Naive thymus-derived CD4-positive, alpha-beta T cell (primary cell): Measurements from ENCODE around the gene SLCO3A1. TPM values are rescaled to one million over a fixed set of nuclear protein-coding genes. Genes with fewer than 3 reads are reported as not detected.

Experiments used
- ATAC-seq: fragments of 150-1000 bp; cut with Tn5 transposase; 2 replicates; pipeline ENCODE4 v1.10.0; 2021; ENCODE audit warnings: mild to moderate bottlenecking, moderate library complexity
- CTCF ChIA-PET: fragments of 350-600 bp; sonication (Branson Sonifier 250); formaldehyde crosslinking; loops from one replicate; lab custom pipeline; 2021; ENCODE audit warnings: antibody characterized with exemption; lab: Charles Lee
- POLR2A ChIA-PET: fragments of 350-600 bp; sonication (Branson Sonifier 250); formaldehyde crosslinking; loops from one replicate; lab custom pipeline; 2021; ENCODE audit warnings: antibody characterized with exemption, inconsistent platforms; lab: Charles Lee
- DNase-seq, 9 donors: peaks; one replicate each; pipeline versions ENCODE4 v3.0.0 to v3.0.0-alpha.2; 2020 to 2022; ENCODE audit warnings: mixed read lengths in 1 of 9
- H3K27ac ChIP-seq: one replicate; pipeline ENCODE4 v1.7.0; 2013; ENCODE audit warnings: mild to moderate bottlenecking, low read depth, low read length, moderate library complexity
- H3K27me3 ChIP-seq, 2 donors: one replicate each; pipeline ENCODE4 v1.7.0; 2013; ENCODE audit warnings: low read length in 2 of 2, mild to moderate bottlenecking in 2 of 2, moderate library complexity in 2 of 2; ENCODE audit not compliant: control insufficient read depth in 2 of 2, insufficient read depth in 2 of 2
- H3K36me3 ChIP-seq, 3 experiments: 1 replicate in 2 of 3; 2 replicates in 1 of 3; pipeline ENCODE4 v1.7.0; 2013; ENCODE audit warnings: low read length in 3 of 3, mild to moderate bottlenecking in 3 of 3, moderate library complexity in 1 of 3; ENCODE audit not compliant: insufficient read depth in 3 of 3, control insufficient read depth in 2 of 3
- H3K4me1 ChIP-seq, 2 donors: one replicate each; pipeline ENCODE4 v1.7.0; 2013; ENCODE audit warnings: low read length in 2 of 2, mild to moderate bottlenecking in 2 of 2, moderate library complexity in 1 of 2; ENCODE audit not compliant: control insufficient read depth in 2 of 2, insufficient read depth in 2 of 2
- H3K4me3 ChIP-seq: 2 replicates; pipeline ENCODE4 v1.7.0; 2013; ENCODE audit warnings: mild to moderate bottlenecking, low read length
- H3K9me3 ChIP-seq, 3 experiments: 1 replicate in 2 of 3; 2 replicates in 1 of 3; pipeline ENCODE4 v1.7.0; 2013; ENCODE audit warnings: low read length in 3 of 3; ENCODE audit not compliant: control insufficient read depth in 2 of 3
- H3K27ac Mint-ChIP-seq, 9 donors: one replicate each; pipeline ENCODE4 v1.8.0; 2020 to 2022; ENCODE audit warnings: mixed read lengths in 9 of 9, mild to moderate bottlenecking in 8 of 9, moderate library complexity in 5 of 9, inconsistent platforms in 2 of 9
- H3K27me3 Mint-ChIP-seq, 5 donors: one replicate each; pipeline ENCODE4 v1.8.0; 2021 to 2022; ENCODE audit warnings: mixed read lengths in 5 of 5, mild to moderate bottlenecking in 1 of 5
- H3K36me3 Mint-ChIP-seq, 5 donors: one replicate each; pipeline ENCODE4 v1.8.0; 2020 to 2022; ENCODE audit warnings: mixed read lengths in 5 of 5, mild to moderate bottlenecking in 3 of 5, inconsistent platforms in 1 of 5
- H3K4me1 Mint-ChIP-seq, 7 donors: one replicate each; pipeline ENCODE4 v1.8.0; 2020 to 2022; ENCODE audit warnings: mixed read lengths in 7 of 7, mild to moderate bottlenecking in 3 of 7, inconsistent platforms in 1 of 7
- H3K4me3 Mint-ChIP-seq, 10 donors: one replicate each; pipeline ENCODE4 v1.8.0; 2020 to 2022; ENCODE audit warnings: mild to moderate bottlenecking in 10 of 10, mixed read lengths in 10 of 10, moderate library complexity in 6 of 10, inconsistent platforms in 2 of 10
- H3K9me3 Mint-ChIP-seq, 11 donors: one replicate each; pipeline ENCODE4 v1.8.0; 2020 to 2022; ENCODE audit warnings: mixed read lengths in 11 of 11, mild to moderate bottlenecking in 4 of 11, inconsistent platforms in 1 of 11, moderate library complexity in 1 of 11
- intact Hi-C, 2 donors: fragments of 100-400 bp; cut with micrococcal nuclease; formaldehyde crosslinking; loops; one replicate each; pipeline ENCODE4 v1.15.1; 2023
- polyA plus RNA-seq, 2 donors: library from polyadenylated mRNA; unstranded; fragments of 300-500 nt; fragmentation: Illumina TruSeq; gene quantifications; one replicate each; pipeline ENCODE4 v1.2.3, GENCODE V29; 2021
- total RNA-seq, 6 experiments: library from RNA in 5 of 6; stranded (reverse) in 5 of 6; gene quantifications; 1 replicate in 5 of 6; 2 replicates in 1 of 6; pipeline ENCODE4 v1.2.3 and lab custom pipeline; 2021 to 2026

SLCO3A1 gene
- total and polyA plus RNA-seq, 7 experiments from 2014 or later, result 15.4 to 69.1 (median 24.3) TPM

GRCh38 chr15:92047900-92048299 lies 194.4 kb downstream of the SLCO3A1 start:
- DNase-seq (no peak), ATAC-seq (no peak)
- peaks cover 0 to 32% (median 24%) of the 10 kb centered on the region in 7 donors for H3K4me1 Mint-ChIP-seq
- CTCF ChIA-PET, result interaction anchor here (0.6 kb wide), 1 partner anchor 200 kb away, joined by 3 read pairs; no protein-coding TSS in a partner anchor
- Histone ChIP-seq H3K36me3 (no peaks in the 10 kb centered on the region), H3K27ac (no peak overlapping the region), H3K9me3 (no peaks in the 10 kb centered on the region), H3K4me1 (peaks cover 0 to 4% of the 10 kb centered on the region in 2 donors), H3K27me3 (no peaks in the 10 kb centered on the region), H3K4me3 (no peak overlapping the region)
- H3K36me3 Mint-ChIP-seq, result no peaks in the 10 kb centered on the region
- POLR2A ChIA-PET, result no interaction called here
- H3K27ac Mint-ChIP-seq, result no peak overlapping the region
- H3K9me3 Mint-ChIP-seq, result no peaks in the 10 kb centered on the region
- H3K27me3 Mint-ChIP-seq, result no peaks in the 10 kb centered on the region
- H3K4me3 Mint-ChIP-seq, result no peak overlapping the region
- intact Hi-C loops, result no loop called here

DNA sequence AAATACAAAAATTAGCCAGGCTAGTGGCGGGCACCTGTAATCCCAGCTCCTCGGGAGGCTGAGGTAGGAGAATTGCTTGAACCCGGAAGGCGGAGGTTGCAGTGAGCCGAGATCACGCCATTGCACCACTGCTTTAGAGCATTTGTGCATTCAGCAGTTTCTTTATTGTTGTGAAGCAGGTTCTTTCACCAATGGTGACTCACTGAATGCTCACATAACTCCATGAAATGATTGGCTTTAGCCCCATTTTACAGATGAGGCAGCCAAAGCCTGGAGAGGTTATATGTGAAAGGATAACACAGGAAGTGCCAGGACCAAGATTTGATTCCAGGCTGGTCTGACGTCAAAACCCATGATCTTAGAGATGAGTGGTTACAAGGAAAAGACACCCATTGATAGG lies 195.2 kb downstream of the SLCO3A1 start:
- CTCF ChIA-PET, result interaction anchor here (0.6 kb wide), 1 partner anchor 38 kb away, joined by 4 read pairs; no protein-coding TSS in a partner anchor
- H3K27me3 ChIP-seq, result no peaks in the 10 kb centered on the region
- POLR2A ChIA-PET, result no interaction called here
- H3K9me3 ChIP-seq, result no peaks in the 10 kb centered on the region
- Mint-ChIP-seq H3K27ac (no peak overlapping the region), H3K4me1 (peaks cover 0 to 30% (median 21%) of the 10 kb centered on the region in 7 donors), H3K36me3 (no peaks in the 10 kb centered on the region), H3K27me3 (no peaks in the 10 kb centered on the region), H3K9me3 (no peaks in the 10 kb centered on the region), H3K4me3 (no peak overlapping the region)
- no peak overlapping the region for H3K4me3 ChIP-seq
- H3K27ac ChIP-seq, result no peak overlapping the region
- DNase-seq, result no peak
- ATAC-seq, result no peak
- no peaks in the 10 kb centered on the region for H3K36me3 ChIP-seq
- peaks cover 0 to 2% of the 10 kb centered on the region in 2 donors for H3K4me1 ChIP-seq
- intact Hi-C loops, result no loop called here

- ATAC-seq (no peak), DNase-seq (no peak)
- CTCF ChIA-PET, result no interaction called here
- H3K9me3 Mint-ChIP-seq, result no peaks in the 10 kb centered on the region
- Histone ChIP-seq H3K27ac (no peak overlapping the region), H3K4me3 (no peak overlapping the region), H3K4me1 (no peaks in the 10 kb centered on the region), H3K36me3 (no peaks in the 10 kb centered on the region), H3K9me3 (no peaks in the 10 kb centered on the region), H3K27me3 (no peaks in the 10 kb centered on the region)
- H3K4me3 Mint-ChIP-seq, result no peak overlapping the region
- H3K27me3 Mint-ChIP-seq, result no peaks in the 10 kb centered on the region
- H3K4me1 Mint-ChIP-seq, result peaks cover 0 to 23% (median 14%) of the 10 kb centered on the region in 7 donors
- intact Hi-C loops, result no loop called here
- POLR2A ChIA-PET, result no interaction called here
- no peak overlapping the region for H3K27ac Mint-ChIP-seq
- H3K36me3 Mint-ChIP-seq, result no peaks in the 10 kb centered on the region
These were observed 195.9 kb downstream of the SLCO3A1 start for GRCh38 chr15:92049290-92049989.

DNA sequence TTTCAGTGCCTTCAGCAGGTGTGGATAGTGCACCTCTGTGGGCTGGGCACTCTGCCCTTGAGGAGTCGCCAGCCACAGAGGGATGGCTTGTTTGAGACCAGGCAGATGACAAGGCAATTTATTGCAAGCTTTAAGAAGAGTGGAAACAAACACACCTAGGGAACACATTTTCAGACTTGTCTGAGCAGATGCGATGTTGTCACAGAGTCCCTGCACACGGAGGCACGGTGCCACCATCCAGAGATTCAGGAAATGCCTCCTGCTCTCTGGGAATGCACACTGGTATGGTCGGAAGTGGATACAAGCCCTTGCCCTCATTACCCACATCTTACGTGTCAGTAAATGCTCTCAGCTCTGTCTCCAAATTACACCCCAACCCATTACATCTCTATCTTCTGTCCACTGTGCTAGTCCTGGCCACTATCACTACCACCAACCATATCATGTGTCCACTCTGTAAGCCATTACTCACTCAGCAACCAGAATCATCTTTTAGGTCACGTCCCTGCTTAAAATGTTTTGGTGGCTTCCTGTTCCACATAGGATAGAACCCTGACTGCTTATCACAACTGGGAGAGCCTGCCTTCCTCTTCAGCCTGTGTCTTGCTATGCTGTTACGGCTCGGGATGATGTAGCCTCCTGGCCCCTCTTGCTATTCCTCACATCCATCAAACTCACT lies 196.9 kb downstream of the SLCO3A1 start:
- H3K4me3 ChIP-seq, result no peak overlapping the region
- Mint-ChIP-seq H3K9me3 (peaks cover 0 to 2% (median 0%) of the 10 kb centered on the region in 11 donors), H3K36me3 (no peaks in the 10 kb centered on the region), H3K4me1 (peaks cover 0 to 20% (median 8%) of the 10 kb centered on the region in 7 donors), H3K27ac (no peak overlapping the region), H3K4me3 (no peak overlapping the region), H3K27me3 (no peaks in the 10 kb centered on the region)
- H3K36me3 ChIP-seq, result no peaks in the 10 kb centered on the region
- intact Hi-C loops, result no loop called here
- CTCF ChIA-PET, result no interaction called here
- POLR2A ChIA-PET, result no interaction called here
- no peak overlapping the region for H3K27ac ChIP-seq
- DNase-seq (no peak), ATAC-seq (no peak)
- no peaks in the 10 kb centered on the region for H3K4me1 ChIP-seq
- H3K27me3 ChIP-seq, result no peaks in the 10 kb centered on the region
- no peaks in the 10 kb centered on the region for H3K9me3 ChIP-seq

- ATAC-seq (no peak), DNase-seq (no peak)
- Mint-ChIP-seq H3K27ac (no peak overlapping the region), H3K4me1 (peaks cover 0 to 29% (median 11%) of the 10 kb centered on the region in 7 donors), H3K27me3 (no peaks in the 10 kb centered on the region), H3K4me3 (no peak overlapping the region), H3K9me3 (peaks cover 0 to 2% (median 0%) of the 10 kb centered on the region in 11 donors), H3K36me3 (peaks cover 0 to 5% (median 0%) of the 10 kb centered on the region in 5 donors)
- intact Hi-C loops, result no loop called here
- H3K27ac ChIP-seq, result no peak overlapping the region
- ChIA-PET CTCF (no interaction called here), POLR2A (no interaction called here)
- H3K36me3 ChIP-seq, result no peaks in the 10 kb centered on the region
- no peaks in the 10 kb centered on the region for H3K4me1 ChIP-seq
- H3K27me3 ChIP-seq, result no peaks in the 10 kb centered on the region
- no peak overlapping the region for H3K4me3 ChIP-seq
- H3K9me3 ChIP-seq, result no peaks in the 10 kb centered on the region
These were observed 198.2 kb downstream of the SLCO3A1 start for GRCh38 chr15:92051716-92052115.

GRCh38 chr15:92053753-92054316 lies 200.3 kb downstream of the SLCO3A1 start:
- H3K4me3 ChIP-seq, result no peak overlapping the region
- ChIA-PET CTCF (no interaction called here), POLR2A (no interaction called here)
- DNase-seq (no peak), ATAC-seq (no peak)
- Mint-ChIP-seq H3K27me3 (no peaks in the 10 kb centered on the region), H3K36me3 (peaks cover 0 to 6% (median 0%) of the 10 kb centered on the region in 5 donors), H3K9me3 (peaks cover 0 to 2% (median 0%) of the 10 kb centered on the region in 11 donors), H3K4me1 (peaks cover 0 to 29% (median 8%) of the 10 kb centered on the region in 7 donors), H3K4me3 (no peak overlapping the region), H3K27ac (no peak overlapping the region)
- no peaks in the 10 kb centered on the region for H3K9me3 ChIP-seq
- H3K27ac ChIP-seq, result no peak overlapping the region
- no peaks in the 10 kb centered on the region for H3K36me3 ChIP-seq
- no peaks in the 10 kb centered on the region for H3K4me1 ChIP-seq
- intact Hi-C loops, result no loop called here
- H3K27me3 ChIP-seq, result no peaks in the 10 kb centered on the region
